ENCODE data around the gene PTPN2. TPM values are rescaled to one million over a fixed set of nuclear protein-coding genes. Genes with fewer than 3 reads are reported as not detected.

Gene PTPN2
- total RNA-seq, 4 donors from 2014 or later: 33.1 to 45.3 (median 37.7) TPM

DNA sequence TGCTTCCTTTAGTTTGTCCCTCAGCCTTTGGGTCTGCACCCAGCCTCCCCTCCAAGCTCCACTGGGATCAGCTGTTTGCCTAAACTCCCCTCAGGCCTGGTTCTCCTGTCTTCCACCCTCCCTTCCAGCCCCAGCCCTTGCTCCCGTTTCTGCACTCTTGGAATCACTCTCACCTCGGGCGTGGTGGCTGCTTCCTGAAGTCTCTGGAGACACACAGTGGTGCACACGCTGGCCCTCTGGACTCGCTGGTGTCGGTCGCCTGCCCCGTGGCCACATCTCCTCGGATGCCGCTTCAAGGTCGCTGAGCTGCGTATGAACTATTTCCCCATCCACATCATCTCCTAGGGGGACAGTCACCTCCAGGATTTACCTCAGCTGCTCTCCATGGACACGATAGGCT lies 134.9 kb downstream of the PTPN2 start:
- intact Hi-C loops (cut with DNase I): loop anchor here (5.0 kb wide), 1 partner anchor 183 kb away; no protein-coding TSS in a partner anchor
- H3K4me1 ChIP-seq: no peaks in the 10 kb centered on the region
- H3K4me3 ChIP-seq (replicated peaks in 1 of 3): no peak overlapping the region
- H3K27ac ChIP-seq: no peak overlapping the region
- no peaks in the 10 kb centered on the region for H3K36me3 ChIP-seq
- TF ChIP-seq POLR2A (IDR thresholded peaks at IDR 0.05) (no peak), CTCF (IDR thresholded peaks at IDR 0.05) (no peak)
- WGBS, 2 donors: 65 to 74% methylated on average over 13 of the region's 13 CpGs
- H3K27me3 ChIP-seq: no peaks in the 10 kb centered on the region
- H3K9me3 ChIP-seq: no peaks in the 10 kb centered on the region
- no peak for DNase-seq

- TF ChIP-seq CTCF (IDR thresholded peaks at IDR 0.05): no peak
- TF ChIP-seq POLR2A (IDR thresholded peaks at IDR 0.05): no peak
- H3K36me3 ChIP-seq: no peaks in the 10 kb centered on the region
- DNase-seq: no peak
- 84 to 85% methylated on average over 5 of the region's 5 CpGs for WGBS, 2 donors
- H3K27ac ChIP-seq: no peak overlapping the region
- H3K4me3 ChIP-seq (replicated peaks in 1 of 3): no peak overlapping the region
- H3K9me3 ChIP-seq: no peaks in the 10 kb centered on the region
- intact Hi-C loops (cut with DNase I): loop anchor here (5.0 kb wide), 1 partner anchor 184 kb away; no protein-coding TSS in a partner anchor
- H3K4me1 ChIP-seq: no peaks in the 10 kb centered on the region
- no peaks in the 10 kb centered on the region for H3K27me3 ChIP-seq
Measured at GRCh38 chr18:12748671-12749070, 135.4 kb downstream of the PTPN2 start.

GRCh38 chr18:12747530-12748315 lies 136.3 kb downstream of the PTPN2 start:
- no peaks in the 10 kb centered on the region for H3K27me3 ChIP-seq
- H3K36me3 ChIP-seq: no peaks in the 10 kb centered on the region
- intact Hi-C loops (cut with DNase I): loop anchor here (5.0 kb wide), 1 partner anchor 185 kb away; no protein-coding TSS in a partner anchor
- H3K4me1 ChIP-seq: no peaks in the 10 kb centered on the region
- WGBS, 2 donors: 86 to 88% methylated on average over 8 of the region's 8 CpGs
- H3K4me3 ChIP-seq (replicated peaks in 1 of 3): no peak overlapping the region
- H3K9me3 ChIP-seq: no peaks in the 10 kb centered on the region
- TF ChIP-seq CTCF (IDR thresholded peaks at IDR 0.05): no peak
- TF ChIP-seq POLR2A (IDR thresholded peaks at IDR 0.05): no peak
- no peak for DNase-seq
- H3K27ac ChIP-seq: no peak overlapping the region

DNA sequence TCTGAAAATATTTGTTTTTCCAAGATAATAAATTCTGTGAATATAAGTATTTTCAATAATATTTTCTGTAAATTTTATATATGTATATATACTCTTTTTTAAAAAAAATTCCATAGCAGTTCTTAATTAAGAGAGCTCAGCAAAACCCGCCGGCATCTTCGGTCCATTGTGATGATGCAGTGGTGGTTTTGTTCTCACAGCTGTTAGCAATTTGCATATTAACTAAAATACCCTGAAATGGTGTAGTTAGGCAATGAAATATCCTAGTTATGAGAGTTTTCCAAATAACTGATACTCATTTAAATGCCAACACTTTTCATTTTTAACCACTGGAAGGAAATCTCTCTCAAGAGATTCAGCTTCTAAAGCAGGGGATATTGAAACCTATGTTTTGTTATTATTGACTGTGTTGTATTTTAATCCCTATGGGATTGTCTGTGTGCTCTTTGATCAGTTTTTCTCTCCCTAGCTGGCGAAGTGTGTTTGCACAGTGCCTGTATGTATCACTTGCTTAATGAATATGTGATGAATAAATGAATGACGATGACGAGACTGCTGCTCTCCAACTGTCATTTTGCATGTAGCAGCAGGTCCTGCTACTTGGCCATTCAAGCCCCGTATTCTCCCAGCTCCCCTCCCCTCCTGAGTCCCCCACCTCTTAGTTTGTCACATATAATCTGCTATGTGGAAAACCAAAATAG lies 138.8 kb downstream of the PTPN2 start:
- intact Hi-C loops (cut with DNase I): loop anchor here (5.0 kb wide), 1 partner anchor 187 kb away; no protein-coding TSS in a partner anchor
- no peak for DNase-seq
- 83% methylated on average over 7 of the region's 7 CpGs for WGBS, 2 donors

More for the DNA sequence above, 138.8 kb downstream of the PTPN2 start:
- Histone ChIP-seq H3K4me1 (no peaks in the 10 kb centered on the region), H3K4me3 (replicated peaks in 1 of 3) (no peak overlapping the region), H3K27me3 (no peaks in the 10 kb centered on the region), H3K27ac (no peak overlapping the region), H3K36me3 (no peaks in the 10 kb centered on the region), H3K9me3 (no peaks in the 10 kb centered on the region)
- TF ChIP-seq POLR2A (IDR thresholded peaks at IDR 0.05) (no peak), CTCF (IDR thresholded peaks at IDR 0.05) (no peak)
